ENCODE data around the gene LCP1.

LCP1 gene

DNA sequence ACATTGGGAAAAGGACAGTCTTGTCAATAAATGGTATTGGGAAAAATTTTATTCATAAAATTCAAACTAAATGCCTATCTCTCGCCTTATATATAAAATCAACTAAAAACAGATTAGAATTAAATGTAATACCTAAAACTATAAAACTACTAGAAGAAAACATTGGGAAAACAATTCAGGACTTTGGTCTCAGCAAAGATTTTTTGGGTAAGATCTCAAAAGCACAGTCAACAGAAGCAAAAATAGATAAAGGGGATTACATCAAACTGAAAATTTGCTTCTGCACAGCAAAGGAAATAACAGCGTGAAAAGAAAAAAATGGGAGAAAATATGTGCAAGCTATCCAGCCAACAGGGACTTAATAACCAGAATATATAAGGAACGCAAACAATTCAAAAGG lies 105.2 kb downstream of the LCP1 start:
- TF ChIP-seq, protein P1, sequence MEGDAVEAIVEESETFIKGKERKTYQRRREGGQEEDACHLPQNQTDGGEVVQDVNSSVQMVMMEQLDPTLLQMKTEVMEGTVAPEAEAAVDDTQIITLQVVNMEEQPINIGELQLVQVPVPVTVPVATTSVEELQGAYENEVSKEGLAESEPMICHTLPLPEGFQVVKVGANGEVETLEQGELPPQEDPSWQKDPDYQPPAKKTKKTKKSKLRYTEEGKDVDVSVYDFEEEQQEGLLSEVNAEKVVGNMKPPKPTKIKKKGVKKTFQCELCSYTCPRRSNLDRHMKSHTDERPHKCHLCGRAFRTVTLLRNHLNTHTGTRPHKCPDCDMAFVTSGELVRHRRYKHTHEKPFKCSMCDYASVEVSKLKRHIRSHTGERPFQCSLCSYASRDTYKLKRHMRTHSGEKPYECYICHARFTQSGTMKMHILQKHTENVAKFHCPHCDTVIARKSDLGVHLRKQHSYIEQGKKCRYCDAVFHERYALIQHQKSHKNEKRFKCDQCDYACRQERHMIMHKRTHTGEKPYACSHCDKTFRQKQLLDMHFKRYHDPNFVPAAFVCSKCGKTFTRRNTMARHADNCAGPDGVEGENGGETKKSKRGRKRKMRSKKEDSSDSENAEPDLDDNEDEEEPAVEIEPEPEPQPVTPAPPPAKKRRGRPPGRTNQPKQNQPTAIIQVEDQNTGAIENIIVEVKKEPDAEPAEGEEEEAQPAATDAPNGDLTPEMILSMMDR (IDR thresholded peaks at IDR 0.05; ENCODE audit: low read depth, low read length) = no peak
- DNase-seq (ENCODE audit: low read depth in 2 of 2) = no peak
- H3K4me3 ChIP-seq (replicated peaks in 1 of 2; ENCODE audit: low read depth in 2 of 2, low read length in 2 of 2) = no peak overlapping the region

Measured in cardiac fibroblast (primary cell).